NCI-H1436 (cell line): ENCODE results near the gene ATP5MG.
"Not testable (repeated sequence)": the region's sequence is repeated elsewhere in the genome, so short reads cannot be mapped to it uniquely, and the experiment has no call there.

Experiments
- DNase-seq: peaks from one replicate; lab custom pipeline; 2025; lab: John Stamatoyannopoulos, UW

The ATP5MG gene

DNA sequence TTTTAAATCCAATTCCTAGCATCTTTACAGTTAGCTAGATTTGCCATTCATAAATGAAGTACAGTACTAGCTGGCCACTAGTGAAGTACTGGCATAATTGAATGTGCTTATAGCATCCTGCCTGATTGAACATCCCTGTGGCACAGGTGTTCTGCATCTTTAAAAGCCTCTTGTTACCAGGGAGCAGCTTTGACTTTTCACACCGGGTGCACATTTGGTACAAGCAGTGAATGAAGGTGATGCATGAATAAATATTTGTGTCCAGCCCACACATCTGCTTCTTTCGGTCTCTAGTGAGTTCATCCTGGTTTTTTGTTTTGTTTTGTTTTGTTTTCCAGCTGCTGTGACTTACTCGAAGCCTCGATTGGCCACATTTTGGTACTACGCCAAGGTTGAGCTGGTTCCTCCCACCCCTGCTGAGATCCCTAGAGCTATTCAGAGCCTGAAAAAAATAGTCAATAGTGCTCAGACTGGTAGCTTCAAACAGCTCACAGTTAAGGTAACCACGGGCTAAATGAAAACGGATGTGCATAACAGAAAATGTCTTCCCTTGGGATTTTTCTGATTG, 5.3 kb downstream of the ATP5MG start:
- no peak for DNase-seq

DNA sequence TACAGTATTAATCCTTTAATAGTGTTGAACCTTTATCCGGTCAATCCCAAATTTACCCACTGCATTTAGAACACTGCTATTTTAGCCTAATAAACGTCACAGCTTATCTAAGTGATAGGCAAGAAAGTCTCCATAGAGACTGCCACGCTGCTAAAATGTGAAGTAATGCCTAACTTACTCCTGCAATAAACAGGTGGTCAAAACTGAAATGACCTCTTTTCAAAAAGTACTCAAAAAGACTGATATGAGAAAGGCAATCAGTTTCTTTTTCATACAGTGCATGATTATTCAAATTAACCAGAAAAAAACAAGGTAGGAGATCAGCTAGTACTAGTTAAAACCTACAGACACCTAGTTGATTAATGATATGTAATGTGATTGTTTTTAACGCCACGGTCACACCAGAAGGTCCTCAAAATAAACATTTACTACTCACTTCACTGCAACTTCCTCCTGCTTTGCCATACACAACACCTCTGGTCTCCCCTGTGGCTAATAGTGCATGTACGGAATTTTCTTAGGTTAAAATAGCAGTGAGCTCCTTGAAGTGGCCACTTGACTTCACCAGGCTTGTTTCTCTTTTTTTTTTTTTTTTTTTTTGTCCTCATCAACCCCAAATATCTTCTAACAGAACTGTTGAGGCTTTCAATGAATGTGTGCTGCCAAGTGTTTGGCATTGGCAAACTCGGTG, 8.8 kb downstream of the ATP5MG start:
- DNase-seq = no peak

DNA sequence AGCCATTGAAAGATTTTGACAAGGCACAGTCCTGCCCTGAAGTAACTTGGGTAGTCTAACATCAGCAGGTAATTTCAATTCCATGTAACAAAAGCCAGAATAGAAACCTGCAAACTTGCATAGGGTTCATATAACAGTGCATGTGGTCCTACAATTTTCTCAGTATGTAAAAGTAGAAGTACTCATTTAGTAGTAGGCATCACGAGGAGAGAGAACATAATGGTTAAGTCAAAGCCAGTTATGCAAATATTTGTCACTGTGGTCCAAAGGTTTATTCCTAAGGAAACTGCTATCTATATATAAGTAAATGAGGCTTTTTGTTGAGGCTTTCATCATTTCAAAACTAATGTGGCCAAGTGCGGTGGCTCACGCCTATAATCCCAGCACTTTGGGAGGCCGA, 10.1 kb downstream of the ATP5MG start:
- DNase-seq = no peak

DNA sequence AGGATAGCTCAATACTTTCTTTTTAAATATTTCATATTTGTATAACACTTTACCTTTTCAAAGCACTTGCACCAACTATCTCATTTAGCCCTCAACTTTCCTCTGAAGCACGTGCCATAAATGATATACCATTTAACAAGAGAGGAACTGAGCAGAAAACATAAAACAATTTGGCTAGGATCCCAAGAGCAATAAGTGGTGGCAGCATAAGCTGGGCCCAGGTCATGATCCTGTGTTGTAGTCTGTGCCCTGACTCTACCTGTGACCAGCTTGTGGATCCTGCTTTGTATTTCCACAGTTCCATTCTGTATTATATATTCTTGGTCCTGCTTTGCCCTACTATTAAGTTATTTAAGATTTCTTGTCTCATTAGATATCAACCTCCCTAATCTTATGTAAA, 11.5 kb downstream of the ATP5MG start:
- no peak for DNase-seq

DNA sequence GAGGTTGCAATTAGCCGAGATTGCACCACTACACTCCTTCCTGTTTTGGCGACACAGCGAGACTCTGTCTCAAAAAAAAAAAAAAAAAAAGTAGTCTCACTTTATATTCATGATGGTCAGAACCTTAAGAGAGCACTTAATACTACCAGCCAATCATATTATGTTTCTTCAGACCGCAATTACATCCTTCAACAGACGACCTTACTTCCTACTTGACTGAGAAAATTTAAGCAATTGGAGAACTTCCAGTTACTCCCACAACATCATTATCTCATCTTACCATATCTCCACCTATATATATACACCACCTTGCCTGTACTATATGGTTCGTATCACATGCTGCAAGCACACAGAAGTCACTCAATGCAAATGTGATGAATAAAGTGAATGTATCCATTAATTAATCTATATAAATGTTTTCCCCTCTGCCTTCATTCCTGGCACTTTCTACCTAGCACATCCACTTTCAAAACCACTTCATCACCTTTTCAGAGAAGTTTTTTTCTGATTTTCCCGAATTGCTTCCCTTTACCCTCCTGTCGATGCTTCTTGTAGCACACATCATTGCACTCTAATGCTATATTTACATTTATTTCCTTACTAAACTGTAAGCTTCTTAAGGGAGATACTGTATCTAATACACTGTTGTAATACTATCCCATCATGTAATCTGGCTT, 13.8 kb downstream of the ATP5MG start:
- DNase-seq = no peak

DNA sequence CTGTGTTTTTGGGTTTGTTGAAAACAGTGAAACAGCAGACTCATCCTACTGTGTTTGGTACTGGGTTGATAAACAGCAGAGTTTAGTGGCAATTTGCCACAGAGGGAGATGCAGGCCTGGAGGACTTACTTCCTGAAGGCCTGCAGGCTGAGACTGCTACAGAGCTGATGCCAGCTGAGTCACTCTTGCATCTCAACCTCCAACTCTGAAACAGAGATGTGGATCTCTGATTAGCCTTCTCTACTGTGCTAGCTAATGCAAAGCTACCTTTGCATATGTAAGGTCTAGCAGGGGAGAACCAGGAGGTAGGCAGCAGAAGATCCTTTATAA, 14.3 kb downstream of the ATP5MG start:
- DNase-seq = no peak

DNA sequence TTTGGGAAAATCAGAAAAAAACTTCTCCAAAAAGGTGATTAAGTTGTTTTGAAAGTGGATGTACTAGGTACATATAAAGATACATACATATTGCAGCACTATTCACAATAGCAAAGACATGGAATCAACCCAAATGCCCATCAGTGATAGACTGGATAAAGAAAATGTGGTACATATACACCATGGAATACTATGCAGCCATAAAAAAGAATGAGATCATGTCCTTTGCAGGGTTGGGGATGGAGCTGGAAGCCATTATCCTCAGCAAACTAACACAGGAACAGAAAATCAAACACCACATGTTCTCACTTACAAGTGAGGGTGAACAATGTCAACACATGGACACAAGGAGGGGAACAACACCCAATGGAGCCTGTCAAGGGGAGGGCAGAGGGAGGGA, 15.5 kb downstream of the ATP5MG start:
- not testable (repeated sequence) for DNase-seq

DNA sequence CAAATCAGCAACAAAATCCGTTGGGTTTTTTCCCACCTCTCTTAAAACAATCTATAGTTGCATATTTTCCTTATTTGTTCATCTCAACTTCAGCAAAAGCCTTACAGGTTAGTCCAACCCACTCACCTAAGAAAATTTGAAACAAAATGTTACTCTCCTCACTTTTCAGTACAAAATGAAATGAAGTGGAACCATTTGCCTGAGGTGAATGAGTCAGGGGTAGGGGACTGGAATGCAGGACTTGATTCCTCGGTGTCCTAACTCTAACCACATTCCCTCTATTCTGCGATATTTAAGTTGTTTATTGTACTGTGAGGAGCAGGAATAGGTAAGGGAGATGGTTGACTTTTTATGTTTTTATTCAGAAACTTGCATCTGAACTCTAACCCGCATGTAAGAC, 16.4 kb downstream of the ATP5MG start:
- DNase-seq = no peak

DNA sequence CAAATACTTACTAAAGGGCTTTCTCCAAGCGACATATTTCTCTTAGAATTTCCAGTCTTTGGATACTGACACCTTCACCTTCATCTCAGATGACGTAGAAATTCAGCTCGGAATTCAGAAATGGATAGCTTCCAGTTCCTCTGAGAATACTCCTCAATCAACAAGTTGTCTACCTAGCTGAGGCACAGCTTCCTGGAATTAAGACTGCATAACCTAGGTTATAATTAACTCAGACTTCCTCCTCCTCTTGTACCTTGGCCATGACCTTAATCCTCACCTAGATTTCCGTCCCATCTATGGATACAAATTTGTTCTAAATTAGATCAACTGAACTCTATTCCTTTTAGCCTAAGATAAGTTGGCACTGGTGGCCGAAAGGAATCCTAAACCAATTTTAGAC, 17.4 kb downstream of the ATP5MG start:
- DNase-seq = no peak

DNA sequence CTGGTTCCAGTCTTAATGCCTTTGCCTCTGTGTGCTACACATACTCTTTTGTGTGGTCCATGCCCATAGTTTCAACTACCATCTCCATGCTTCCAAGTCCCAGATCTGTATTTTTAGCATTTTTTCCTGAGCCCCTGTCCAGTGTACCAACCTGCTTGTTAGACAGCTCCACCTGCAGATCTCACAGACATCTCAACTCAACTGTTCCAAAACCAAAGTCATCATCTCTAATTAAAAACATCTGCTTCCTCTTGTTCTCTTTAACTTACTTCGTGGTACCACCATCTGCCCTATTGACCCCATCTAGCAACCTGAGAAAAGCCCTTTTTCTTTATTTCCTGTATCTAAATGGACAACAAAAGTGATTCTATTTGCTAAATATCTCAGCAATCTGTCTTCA, 26.3 kb downstream of the ATP5MG start:
- DNase-seq = no peak

DNA sequence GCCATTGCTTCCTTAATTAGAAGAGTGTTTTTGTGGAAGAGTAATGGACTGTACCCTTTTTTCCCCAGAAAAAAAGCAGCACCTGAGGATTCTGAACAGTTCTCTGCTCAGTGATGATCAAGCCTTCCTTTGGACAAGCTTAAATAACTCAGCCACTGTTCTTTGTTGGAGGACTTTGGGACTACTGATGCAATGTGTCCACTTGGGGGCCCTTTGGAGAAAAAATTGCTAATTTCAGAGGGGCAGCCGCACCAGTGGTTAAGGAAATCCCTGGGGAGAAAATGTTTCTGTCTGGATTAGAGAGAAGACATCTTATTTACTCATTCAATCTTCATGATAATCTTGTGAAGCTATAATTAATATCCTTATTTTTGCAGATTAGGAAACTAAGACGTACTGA, 29.6 kb downstream of the ATP5MG start:
- no peak for DNase-seq

DNA sequence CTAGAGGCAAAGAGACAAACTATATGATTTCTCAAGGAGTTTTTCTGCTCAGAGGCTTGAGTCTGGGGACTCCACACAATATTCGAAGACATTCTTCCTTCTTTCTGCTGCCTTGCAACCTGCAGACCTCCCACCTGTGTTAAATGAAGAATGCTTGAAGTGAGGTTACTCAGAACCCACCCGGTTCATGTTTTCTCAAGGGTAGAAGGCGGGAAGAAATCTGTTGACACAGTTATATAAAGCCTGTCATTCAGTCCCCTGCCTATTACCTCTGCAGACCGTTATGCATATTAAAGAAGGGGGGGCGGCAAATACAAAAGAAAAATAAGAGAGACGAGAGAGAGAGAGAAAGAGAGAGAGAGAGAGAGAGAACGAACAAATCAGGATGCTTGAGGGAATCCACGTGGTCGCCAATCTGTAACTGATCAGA, 32.7 kb downstream of the ATP5MG start:
- peak; percentile 40 for DNase-seq

DNA sequence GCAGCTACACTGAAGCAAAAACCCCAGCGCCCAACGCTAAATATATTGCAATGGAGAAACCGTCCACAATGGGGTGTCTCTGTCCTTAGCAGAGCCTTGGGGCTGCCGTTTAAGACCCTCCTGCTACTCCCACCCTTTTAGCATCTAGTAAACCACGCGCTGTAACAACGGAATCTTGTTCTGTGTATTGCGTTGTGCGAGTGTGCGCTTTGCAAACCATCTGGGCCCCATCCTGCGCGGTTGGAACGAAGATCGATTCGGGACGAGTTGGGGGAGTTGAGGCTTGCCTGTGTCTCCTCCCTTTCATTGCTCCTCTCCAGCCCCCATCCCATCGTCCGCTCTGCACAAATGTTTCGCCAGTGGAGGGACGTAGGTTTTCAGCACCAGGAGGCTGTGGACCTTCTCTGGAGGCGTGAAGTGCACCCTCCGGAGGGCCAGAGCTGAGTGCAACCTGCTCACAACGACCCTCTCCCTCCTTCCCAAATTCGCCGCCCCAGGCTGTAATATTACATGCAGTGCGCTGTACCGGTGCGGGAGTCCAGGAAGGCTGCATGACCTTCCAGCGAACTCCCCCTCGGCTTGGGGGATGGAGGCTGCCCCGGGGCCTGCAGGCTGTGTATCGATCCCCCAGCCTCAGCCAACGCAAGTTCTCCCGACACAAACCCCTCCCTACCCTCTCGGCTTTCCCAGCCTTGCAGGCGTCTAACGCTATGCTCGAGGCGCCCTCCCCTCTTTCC, 33.3 kb downstream of the ATP5MG start:
- DNase-seq = no peak

DNA sequence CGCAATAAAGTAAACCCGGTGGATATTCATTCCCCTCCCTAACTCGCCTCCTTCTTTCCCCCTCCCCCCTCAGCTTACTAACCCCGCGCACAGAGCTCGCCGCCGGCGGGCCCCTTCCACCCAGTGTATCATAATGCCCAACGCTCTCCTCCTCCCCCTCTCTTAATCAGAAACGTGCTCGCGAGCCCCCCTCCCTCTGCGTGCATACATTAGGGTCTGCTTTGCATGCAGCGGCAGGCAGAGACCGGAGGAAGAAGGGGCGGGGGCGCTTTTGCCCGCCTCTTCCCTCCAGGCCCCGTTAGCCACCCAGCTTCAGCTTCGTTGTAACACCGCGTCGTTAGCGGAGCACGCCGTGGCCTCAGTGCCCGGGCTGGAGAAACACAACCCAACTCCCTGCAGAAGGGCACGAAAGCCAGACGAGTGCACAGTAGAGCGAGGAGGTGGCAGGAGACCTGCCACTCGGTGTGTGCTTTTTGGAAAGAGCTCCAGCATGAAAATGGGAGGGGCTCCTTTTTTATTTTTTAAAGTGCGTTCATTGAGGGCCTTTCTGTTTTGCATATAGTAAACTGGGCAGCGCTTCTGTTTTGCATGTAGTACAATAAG, 34.0 kb downstream of the ATP5MG start:
- DNase-seq = peak; percentile 88

DNA sequence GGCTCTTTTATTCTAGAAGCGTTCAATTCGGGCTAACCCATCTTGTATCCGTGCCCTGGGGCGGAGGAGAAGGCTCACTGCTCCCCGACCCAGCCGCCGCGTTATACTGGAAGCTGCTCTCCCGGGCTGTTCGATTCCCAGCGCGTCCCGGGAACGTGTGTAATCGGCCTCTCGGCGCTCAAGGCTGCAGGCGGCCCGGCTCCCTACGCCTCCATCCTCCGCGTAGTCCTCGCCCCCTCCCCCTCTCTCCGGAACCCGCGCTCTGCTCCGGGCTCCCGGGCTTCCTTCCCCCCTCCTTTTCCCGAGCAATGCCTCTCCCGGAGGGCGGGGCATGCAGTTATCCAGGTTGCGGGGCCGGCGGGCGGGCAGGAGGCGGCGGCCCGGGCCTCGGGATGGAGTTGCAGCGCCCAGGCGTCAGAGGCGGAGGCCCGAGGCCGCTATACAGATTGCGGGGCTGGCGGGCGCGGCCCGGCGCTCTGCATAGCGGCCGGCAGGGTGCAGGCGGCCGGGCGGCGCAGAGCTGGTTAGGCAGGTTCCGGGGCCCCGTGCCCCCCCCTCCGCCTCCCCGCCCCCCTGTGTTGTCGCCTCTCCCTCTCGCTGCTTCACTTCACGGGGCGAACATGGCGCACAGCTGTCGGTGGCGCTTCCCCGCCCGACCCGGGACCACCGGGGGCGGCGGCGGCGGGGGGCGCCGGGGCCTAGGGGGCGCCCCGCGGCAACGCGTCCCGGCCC, 34.7 kb downstream of the ATP5MG start, which contains the start of gene KMT2A:
KMT2A (plus strand) TSS at position 600 of the 732 bp plus-strand sequence; CDS start at position 621, 21 bp downstream.
- peak; percentile 97 for DNase-seq

DNA sequence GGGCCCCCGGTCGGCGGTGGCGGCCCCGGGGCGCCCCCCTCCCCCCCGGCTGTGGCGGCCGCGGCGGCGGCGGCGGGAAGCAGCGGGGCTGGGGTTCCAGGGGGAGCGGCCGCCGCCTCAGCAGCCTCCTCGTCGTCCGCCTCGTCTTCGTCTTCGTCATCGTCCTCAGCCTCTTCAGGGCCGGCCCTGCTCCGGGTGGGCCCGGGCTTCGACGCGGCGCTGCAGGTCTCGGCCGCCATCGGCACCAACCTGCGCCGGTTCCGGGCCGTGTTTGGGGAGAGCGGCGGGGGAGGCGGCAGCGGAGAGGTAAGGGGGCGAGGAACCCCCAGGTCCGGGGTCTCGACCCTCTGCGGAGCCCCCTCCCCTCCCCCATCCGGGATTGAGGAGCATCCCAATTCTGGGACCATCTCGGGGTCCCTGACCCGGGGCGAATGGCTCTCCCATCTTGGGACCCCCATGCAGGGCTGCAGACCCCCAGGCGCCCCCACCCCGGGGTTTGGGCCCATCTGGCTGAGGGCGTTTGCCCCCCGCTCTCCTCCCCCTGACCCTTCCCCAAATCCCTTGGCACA, 35.3 kb downstream of the ATP5MG start:
- no peak for DNase-seq

DNA sequence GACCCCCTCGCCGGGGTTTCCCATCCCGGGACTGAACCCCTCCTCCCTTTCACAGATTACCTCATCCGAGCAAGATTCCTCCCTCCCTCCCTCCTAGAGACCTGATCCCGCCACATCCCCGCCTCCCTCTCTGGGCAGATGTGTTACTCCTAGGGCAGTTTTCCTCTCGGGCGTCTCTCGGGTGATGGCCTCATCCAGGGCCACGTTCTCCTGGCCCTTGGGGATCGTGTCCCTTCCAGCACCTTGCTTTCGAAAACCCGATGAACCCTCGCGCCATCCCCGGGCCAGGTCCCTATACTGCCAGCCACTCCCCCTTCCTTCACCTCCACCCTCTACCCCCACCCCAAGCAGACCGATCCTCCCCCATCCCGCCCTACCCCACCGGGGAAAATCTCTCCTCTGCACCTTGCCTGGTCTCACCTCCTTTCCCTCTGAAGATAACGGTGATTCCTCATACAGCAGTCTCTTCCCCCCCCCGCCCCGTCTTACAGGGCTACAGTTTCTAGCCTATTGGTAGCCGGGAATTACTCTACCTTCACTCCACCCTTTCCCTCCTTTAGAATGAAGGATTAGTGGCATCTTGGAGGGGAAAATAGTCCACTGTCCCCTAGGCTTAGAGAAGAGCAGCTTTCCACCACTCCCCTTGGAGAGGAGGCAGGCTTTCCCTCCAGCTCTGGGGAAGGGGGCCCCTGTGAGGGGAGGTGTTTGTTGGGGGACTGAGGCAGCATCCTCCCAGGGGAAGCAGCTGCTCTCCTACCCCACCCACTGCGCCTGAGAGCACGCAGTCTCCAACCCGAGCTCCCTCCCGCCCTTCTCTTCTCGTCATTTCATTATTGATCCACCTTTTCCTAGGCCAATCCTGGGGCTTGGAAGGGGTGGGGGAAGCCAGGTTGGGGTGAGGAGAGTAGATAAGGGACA, 36.1 kb downstream of the ATP5MG start:
- peak; percentile 49 for DNase-seq

DNA sequence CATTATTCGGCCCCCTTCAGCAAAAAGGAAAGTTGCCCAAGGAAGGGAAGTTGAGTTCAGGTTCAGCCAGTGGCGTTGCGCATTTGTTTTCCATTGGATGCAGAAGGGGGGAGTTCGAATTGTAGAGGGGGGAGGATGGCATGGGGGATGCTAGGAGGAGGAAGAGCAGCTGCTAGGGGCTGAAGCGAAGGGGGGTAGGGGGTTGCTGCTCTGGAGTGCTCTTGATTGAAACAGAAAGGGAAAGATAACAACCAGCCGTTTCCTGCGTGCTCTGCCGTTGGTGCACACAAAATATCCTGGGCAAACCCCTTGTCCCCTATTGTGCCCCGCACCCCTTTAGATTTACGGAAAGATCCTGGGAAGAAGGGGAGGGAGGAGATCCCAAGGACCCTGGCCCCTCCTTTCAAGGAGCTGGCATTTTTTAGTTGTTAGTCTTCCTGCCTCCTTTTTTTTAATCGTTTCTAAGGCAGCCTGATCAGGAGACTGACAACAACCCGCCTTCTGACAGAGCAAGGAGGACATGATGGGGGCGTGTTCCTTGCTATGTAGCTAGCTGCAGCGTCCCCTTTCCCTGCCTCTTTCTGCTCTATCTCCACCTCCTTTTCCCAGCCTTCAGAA, 37.0 kb downstream of the ATP5MG start:
- peak; percentile 15 for DNase-seq

DNA sequence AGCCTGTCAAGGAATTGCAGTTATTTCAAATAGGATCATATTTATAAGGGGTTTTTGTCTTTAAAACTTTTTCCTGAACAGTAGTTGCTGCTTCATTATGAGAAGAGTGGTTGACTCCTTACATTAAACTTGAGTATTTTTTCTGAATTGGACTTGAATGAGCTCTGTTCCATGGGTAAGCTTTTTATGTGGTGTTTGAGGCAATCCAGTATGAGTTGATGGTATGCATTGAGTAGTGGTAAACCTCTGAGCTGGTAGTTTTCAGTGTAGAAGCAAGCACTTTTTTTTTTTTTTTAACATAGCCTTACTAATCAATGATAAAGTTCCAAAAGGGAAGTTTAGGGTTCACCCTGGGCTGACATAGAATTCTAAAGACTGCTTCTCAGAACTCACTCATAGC, 38.2 kb downstream of the ATP5MG start:
- DNase-seq = no peak

DNA sequence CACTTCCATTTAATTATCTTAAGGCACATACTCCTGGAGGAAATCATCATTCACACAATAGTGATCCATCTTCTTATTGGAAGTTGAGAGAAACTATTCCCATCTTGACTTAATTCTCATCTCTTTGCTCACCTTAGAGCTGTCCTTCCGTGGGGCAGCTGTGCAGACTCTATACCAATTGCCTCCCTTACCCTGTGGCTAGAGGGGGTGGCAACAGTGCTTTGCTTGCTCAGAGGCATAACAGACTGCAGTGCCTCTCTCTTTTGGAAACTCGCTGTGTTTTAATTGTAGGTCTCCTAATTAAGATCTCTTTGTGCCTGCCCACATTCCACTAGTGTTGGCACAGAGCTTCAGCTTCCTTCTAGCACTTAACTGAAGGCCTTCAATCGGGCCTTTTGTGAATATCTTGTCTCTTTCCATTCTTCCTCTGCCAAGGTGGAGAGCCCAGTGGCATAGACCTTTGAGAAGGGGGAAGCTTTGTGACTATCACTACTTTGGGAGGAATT, 40.4 kb downstream of the ATP5MG start:
- DNase-seq = no peak
